Coronary artery (tissue), 2 donors: ENCODE measurements around the gene GAS5.
"Not testable (repeated sequence)": the region's sequence is repeated elsewhere in the genome, so short reads cannot be mapped to it uniquely, and the experiment has no call there.

ENCODE experiments used
- DNase-seq: peaks from one replicate; pipeline ENCODE4 v3.0.0-alpha.2; 2017; ENCODE audit warnings: low spot score
- H3K27ac ChIP-seq, 2 donors: fragments of 200-600 bp; sonication (generic); one replicate each; pipeline ENCODE4 v1.5.1; 2016 to 2019
- H3K4me3 ChIP-seq: fragments of 200-600 bp; sonication (generic); 2 replicates; pipeline ENCODE4 v1.5.1; 2016; ENCODE audit warnings: mild to moderate bottlenecking, moderate library complexity
- TF ChIP-seq, protein P1 (sequence below): fragments of 200-600 bp; sonication (generic); IDR thresholded peaks from one replicate; pipeline ENCODE4 v1.5.1; 2019; ENCODE audit warnings: antibody characterized with exemption

GAS5 gene

DNA sequence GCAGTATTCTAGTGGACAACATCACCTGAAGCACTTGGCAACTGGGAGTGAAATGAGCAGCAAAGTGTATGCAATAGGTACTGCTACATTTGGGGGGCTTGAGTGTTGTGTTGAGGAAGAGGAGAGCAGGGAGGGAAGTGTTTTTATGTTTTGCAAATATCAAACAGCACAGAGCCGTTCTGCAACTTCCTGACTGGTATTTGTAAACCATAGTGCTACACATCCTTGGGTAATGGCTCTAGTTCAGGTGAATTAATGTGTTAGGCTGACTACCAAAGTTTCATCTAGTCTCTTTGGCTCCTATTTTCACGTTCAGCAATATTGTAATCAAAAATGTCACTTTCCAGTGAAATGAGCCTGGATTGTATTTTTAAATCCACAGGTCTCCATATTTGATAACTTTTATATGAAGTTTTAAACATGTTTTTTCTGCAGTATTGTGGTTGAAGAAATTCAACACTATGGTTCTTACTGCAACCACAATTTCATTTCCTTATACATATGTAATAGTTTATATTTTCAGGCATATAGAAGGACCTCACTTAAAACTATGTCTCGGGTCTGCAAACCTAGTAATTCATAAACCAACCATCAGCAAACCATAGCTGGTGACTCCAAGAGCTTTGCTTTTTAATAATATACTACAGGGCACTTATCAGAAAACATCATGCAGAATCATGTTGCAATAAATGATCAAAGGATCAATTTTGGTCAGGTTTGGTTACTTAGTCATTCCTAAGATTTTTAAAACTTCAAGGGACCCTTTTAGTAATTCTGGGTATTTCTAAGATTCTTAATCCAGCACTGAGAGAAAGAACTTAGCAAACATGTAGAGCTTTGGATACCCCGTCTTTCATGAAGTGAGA is 19.2 kb upstream of the GAS5 start:
- no peak for DNase-seq
- Histone ChIP-seq H3K4me3 (no peak overlapping the region), H3K27ac (no peak overlapping the region)
- TF ChIP-seq, protein P1, sequence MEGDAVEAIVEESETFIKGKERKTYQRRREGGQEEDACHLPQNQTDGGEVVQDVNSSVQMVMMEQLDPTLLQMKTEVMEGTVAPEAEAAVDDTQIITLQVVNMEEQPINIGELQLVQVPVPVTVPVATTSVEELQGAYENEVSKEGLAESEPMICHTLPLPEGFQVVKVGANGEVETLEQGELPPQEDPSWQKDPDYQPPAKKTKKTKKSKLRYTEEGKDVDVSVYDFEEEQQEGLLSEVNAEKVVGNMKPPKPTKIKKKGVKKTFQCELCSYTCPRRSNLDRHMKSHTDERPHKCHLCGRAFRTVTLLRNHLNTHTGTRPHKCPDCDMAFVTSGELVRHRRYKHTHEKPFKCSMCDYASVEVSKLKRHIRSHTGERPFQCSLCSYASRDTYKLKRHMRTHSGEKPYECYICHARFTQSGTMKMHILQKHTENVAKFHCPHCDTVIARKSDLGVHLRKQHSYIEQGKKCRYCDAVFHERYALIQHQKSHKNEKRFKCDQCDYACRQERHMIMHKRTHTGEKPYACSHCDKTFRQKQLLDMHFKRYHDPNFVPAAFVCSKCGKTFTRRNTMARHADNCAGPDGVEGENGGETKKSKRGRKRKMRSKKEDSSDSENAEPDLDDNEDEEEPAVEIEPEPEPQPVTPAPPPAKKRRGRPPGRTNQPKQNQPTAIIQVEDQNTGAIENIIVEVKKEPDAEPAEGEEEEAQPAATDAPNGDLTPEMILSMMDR = no peak

DNA sequence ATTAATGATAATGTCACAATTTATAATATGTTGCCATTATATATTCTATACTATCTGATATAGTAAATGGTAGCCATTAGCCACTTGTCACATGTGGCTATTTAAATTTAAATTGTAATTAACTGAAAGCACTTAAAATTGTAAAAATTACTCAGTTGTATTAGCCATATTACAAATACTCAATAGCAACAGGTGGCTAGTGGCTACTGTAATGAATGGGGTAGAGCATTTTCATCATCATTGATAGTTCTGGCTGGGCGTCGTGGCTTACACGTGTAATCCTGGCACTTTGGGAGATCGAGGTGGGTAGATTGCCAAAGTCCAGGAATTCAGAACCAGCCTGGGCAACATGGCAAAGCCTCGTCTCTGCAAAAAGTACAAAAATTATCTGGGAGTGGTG is 16.9 kb upstream of the GAS5 start:
- Histone ChIP-seq H3K4me3 (no peak overlapping the region), H3K27ac (no peak overlapping the region)
- TF ChIP-seq, protein P1 = no peak
- no peak for DNase-seq

DNA sequence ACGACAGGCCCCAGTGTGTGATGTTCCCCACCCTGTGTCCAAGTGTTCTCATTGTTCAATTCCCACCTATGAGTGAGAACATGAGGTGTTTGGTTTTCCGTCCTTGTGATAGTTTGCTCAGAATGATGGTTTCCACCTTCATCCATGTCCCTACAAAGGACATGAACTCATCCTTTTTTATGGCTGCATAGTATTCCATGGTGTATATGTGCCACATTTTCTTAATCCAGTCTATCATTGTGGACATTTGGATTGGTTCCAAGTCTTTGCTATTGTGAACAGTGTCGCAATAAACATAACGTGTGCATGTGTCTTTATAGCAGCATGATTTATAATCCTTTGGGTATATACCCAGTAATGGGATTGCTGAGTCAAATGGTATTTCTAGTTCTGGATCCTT is 13.3 kb upstream of the GAS5 start:
- DNase-seq, H3K27ac ChIP-seq, H3K4me3 ChIP-seq: not testable (repeated sequence)

DNA sequence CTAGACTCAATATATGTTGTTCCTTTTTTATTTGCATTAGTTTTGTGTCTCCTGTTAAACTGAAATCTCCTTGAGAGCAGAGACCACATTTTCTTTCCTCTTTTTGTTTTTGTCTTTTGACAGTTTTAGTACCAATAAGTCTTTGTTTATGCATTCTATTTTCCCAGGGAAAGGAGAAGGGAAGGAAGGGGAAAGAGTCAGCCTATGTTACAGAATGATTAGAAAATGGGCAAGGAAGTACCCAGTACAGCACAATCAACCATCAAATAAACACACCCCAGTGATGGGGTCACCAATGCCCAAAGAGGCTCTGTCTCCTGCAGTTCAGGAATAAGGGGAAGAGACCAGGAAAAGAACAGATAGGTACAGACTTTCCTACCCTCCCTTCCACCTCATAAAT is 10.5 kb upstream of the GAS5 start:
- H3K4me3 ChIP-seq = no peak overlapping the region
- no peak for DNase-seq
- H3K27ac ChIP-seq = no peak overlapping the region
- TF ChIP-seq, protein P1 = no peak

DNA sequence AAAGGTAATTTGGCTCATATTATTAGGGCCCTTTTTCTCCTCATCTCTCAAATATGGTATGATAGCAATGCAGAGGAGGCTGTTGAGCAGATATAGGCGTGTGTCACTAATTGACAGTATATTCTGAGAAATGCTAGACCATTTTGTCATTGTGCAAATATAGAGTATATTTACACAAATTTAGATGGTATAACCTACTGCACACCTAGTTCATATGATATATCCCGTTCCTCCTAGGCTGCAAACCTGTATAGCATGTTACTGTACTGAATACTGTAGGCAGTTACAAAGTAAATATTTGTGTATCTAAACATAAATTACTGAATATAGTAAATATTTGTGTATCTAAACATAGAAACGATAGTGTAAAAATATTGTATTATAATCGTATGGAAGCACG is 8.9 kb upstream of the GAS5 start:
- no peak overlapping the region for H3K27ac ChIP-seq
- H3K4me3 ChIP-seq = no peak overlapping the region
- TF ChIP-seq, protein P1 = no peak
- no peak for DNase-seq

DNA sequence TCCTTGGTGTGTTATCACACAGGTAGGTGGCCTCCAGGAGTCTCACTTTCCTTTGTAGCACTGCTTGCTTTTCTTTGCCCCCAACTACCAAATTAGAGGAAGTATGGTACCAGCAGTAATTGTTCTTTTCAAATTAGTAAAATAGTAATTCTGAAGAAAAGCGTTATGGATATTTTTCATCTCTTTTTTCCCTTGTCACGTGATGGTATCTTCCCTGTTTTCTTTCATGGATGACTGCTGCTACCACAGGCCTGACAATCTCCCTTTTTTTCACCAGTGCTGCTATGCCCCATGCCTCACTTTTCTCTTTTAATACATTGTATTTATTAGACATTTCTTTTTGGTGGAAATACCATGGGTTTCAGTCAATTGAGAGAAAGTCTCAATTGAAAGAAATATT is 3.7 kb upstream of the GAS5 start:
- H3K4me3 ChIP-seq = no peak overlapping the region
- H3K27ac ChIP-seq = no peak overlapping the region
- no peak for DNase-seq
- TF ChIP-seq, protein P1 = no peak

DNA sequence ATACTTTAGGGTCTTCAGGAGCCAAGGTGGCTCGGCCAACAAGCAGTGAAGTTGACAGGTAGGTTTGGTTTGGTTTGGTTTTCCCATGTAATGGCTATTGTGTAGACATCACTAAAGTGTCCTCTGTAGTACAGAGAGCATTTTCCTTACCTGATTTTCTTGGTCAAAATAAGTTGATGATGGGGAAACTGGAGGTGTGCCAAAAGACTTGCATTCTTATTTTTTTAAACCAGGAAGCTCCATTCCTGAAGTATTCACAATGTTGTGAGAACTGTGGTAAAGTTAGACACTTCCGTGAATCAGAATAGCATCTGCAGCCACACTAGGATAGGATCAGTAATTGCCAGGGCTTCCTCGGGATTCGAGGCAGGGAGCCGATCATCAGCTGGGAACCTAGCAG is 3.3 kb upstream of the GAS5 start:
- no peak for DNase-seq
- no peak overlapping the region for H3K4me3 ChIP-seq
- TF ChIP-seq, protein P1 = no peak
- no peak overlapping the region for H3K27ac ChIP-seq
